DMS114 treated with DMSO at 0.1 percent for 48 hours (cell line): ENCODE results near the gene DOCK9.
"Not testable (repeated sequence)": the region's sequence is repeated elsewhere in the genome, so short reads cannot be mapped to it uniquely, and the experiment has no call there.

Experiments
- DNase-seq: peaks from one replicate; lab custom pipeline; 2025; ENCODE audit not compliant: unreplicated experiment; lab: John Stamatoyannopoulos, UW

The DOCK9 gene

DNA sequence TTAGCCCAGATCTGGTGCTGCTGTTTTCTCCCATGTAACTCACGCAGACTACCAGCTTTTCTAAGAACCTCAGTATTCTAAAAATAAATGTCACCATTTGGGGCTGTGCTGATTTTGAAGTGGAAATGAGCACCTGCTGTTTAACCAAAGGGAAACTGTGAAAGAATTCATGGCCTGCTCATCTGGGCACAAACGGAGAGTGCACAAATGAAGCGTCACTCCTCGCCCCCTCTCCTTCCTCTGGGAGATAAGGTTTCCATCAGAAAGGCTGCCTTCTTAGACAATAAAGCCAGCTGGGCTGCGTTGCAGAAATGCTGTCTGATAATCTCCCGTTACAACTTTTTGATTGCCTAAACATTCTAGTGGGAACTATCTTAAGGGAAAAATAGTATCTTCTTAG, 151.7 kb downstream of the DOCK9 start:
- DNase-seq, result no peak

GRCh38 chr13:98825659-98826058, 152.2 kb downstream of the DOCK9 start:
- DNase-seq, result no peak

GRCh38 chr13:98824376-98825160, 153.3 kb downstream of the DOCK9 start:
- no peak for DNase-seq

- no peak for DNase-seq
Measured at GRCh38 chr13:98823442-98823841, 154.4 kb downstream of the DOCK9 start.

DNA sequence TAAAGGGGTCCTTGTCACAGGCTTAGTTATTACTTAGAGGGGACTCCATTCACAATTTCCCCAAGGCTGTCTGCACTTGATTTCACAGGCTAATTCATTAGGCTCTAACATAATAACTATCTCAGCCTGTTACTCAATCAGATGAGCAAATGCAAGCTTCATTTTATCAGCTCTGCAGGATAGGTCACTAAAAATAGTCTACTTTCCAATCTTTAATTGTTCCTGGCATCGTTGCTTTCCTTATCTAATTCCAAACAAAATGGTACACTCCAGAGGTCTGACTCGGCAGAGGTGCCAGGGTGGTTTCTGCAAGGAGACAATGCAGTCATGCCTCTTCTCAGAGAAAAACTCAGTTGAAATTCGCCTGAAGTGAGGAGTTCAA, 155.6 kb downstream of the DOCK9 start:
- DNase-seq, result no peak

DNA sequence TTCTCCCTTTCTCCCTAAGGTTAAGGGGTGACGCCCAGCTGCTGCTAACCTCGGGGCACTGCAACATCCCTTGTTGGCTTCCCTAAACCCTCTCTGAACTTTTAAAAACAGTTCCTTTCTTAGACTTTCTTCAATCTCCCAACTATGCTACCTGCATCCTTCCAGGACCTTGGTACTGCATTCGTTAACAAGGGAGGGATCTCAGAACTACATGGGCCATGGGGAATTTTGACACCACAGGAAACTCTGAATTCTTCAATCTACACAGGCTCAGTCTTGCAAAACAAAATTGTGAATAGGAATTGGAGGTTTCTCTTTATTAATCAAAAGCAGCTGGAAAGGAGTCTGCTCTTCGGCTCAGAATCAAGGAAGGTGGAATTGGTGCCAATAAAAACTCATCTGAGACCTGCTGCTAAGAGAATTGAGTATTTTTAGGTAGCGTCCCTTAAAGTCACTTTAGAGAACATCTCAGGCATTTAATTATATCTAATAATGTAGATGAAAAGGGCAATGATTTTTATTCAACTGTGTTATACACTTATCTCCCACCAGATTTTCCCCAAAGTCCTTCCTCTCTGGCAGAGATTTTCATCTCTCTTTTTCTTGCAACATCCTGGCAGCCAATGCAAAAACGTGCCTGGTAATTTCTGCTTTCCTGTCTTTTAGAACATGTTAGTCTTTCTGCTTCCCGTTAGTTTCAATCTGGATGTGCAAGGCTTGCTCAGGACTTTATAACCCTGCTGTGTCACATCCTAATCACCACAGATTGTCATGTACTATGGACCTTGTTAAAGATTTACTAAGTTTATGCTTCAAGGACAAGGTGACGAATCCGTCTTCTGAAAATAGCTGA, 156.3 kb downstream of the DOCK9 start:
- DNase-seq, result no peak

- no peak for DNase-seq
Measured at GRCh38 chr13:98820744-98821371, 157.0 kb downstream of the DOCK9 start.

- no peak for DNase-seq
Measured at GRCh38 chr13:98820300-98820699, 157.6 kb downstream of the DOCK9 start.

DNA sequence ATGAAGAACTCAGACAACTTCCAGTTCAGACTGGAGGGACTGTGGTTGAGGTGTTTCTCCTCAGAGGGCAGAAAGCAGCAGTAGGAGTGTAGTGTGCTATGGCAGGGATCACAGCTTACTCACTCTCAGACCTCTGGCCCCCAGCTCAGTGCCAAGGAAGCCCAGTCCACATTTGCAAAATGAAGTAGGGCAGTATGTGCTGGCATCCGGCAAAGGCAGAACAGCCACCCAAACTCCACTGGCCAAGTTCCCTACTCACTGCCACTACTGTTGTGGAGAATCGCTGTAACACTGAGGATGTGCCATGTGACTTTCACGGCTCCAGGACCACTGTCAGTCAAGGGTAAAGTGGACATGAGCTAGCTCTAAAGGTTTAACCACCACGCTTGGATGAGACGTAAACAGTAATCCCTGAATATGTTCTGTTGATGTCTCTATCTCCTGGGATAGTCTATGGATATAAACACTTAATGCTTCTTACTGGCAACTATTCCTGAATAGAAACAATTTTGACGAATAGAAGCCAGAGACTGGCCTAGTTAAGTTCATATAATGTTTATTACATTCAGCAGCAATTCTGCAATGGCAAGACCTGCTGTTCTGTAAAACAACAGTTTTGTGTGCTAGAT, 158.4 kb downstream of the DOCK9 start:
- DNase-seq, result no peak

DNA sequence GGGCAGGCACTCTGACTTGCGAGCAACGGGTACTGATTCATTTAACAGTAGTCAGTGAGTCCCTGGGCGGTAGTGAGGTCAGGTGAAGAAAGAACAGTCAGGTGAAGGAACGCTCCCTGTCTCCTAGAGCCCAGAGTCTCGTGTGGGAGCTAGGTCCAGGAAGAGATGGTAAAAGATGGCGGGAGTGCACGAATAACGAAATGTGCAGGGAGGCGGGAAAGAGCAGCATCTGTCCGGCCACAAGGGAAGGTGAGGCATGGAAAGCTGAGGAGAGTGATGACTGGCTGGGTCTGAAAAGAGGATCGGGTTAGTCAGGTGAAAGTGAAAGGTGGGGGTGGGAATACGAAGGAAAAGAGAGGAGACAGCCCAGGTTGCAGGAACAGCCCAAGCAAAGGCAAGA, 161.5 kb downstream of the DOCK9 start:
- no peak for DNase-seq

- DNase-seq, result no peak
Measured at GRCh38 chr13:98813993-98814392, 163.9 kb downstream of the DOCK9 start.

DNA sequence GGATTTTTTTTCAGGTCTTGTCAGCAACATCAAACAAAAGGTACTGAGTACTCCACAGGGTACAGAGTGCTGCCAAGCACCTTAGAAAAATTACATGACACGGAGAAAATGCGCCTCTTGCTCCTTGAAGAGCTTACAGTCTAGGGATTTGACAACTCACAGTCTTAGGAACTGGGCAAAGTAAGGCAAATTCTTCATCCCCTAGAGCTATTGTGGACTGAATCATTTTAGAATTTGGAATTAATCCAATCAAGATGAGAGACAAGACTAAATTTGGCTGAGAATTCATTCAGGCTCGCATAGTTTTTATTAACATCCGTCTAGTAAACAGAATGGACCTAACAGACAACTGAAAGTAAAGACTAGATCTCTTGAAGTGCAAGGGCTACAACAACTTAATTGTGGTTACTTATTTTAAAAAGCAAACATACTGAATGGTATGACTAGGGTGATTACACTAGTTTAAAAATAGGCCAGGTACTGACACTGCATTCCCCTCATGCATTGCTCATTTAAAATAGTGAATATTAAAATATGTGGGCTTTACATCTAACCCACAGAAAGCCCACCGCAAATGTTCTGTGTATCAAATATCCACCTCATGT, 165.6 kb downstream of the DOCK9 start:
- DNase-seq, result not testable (repeated sequence)

GRCh38 chr13:98810746-98811145, 167.1 kb downstream of the DOCK9 start:
- DNase-seq, result no peak

DNA sequence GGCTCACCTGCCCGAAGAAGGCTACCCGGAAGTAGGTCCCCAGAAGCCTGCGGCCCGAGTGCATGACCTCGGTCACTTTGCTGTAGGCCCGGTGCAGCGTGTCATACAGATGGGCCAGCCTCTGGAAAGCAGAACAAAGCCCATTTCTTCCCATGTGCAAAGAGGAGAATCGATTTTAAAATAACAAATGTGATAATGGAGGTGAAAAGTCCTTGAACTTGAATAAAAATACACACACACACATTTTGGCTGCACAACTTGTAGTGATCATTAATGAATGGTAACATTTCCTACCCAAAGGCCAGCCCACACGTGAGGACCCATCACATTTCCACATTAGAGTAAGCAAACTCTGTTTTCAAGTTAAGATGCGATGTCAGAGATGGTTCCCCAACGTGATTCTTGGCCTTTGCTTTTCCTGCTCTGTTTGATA, 168.5 kb downstream of the DOCK9 start:
- DNase-seq, result no peak

DNA sequence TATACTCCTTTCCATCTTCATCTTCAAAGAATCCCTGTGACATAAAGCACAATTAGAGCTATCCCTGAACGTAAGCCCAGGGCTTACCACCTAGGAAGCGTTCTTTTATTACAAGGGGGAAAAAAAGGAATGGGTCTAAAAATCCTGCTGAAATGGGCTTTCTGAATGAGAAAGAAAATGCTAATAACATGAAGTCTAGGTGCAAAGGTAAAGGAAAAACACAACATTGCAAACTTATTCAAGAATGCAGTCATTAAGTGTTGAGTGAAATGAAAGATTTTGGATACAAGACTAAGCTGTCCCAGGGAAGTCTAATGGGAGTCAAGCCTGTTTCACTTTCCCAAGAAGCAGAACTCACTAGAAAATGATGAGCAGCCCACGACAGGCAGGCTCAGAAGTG, 170.1 kb downstream of the DOCK9 start:
- no peak for DNase-seq

- no peak for DNase-seq
Measured at GRCh38 chr13:98804336-98804855, 173.5 kb downstream of the DOCK9 start.

DNA sequence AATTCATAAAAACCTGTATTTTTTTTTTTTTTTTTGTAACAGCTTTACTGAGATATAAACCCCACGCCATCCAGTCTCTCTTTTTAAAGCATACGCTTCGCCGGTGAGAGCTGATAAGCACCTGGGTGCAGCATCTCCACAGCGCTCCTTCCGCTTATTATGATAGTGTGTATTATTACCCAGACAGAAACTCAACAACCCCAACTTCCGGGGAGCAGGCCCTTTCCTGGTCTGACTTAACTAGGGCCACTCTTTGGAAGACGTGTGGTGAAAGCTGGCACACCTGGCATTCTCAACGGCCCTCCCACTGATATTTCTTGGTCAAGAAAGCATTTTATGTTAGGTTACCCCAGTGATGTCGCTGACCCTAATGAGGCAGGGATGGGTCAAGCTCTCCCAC, 173.9 kb downstream of the DOCK9 start:
- DNase-seq, result no peak

GRCh38 chr13:98803111-98803561, 174.7 kb downstream of the DOCK9 start:
- no peak for DNase-seq

DNA sequence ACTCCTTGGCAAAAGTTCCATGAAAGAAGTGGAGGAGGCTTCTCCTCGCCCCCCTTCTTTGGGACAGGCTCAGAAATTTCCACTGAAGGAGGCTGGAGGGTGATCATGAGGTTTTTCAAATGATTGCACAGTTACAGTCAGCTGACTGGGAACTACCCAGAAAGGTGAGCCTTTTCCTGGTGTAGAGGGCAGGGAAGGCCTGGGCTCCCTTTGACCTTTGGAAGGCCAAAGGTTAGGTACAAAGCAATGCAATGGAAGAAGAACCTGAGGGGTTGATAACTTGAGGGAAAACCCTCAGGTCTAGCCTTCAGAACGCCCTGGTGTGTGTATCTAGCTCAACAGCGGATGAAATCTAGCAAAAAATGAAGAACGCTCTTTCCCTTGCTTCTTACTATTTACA, 175.3 kb downstream of the DOCK9 start:
- no peak for DNase-seq

DNA sequence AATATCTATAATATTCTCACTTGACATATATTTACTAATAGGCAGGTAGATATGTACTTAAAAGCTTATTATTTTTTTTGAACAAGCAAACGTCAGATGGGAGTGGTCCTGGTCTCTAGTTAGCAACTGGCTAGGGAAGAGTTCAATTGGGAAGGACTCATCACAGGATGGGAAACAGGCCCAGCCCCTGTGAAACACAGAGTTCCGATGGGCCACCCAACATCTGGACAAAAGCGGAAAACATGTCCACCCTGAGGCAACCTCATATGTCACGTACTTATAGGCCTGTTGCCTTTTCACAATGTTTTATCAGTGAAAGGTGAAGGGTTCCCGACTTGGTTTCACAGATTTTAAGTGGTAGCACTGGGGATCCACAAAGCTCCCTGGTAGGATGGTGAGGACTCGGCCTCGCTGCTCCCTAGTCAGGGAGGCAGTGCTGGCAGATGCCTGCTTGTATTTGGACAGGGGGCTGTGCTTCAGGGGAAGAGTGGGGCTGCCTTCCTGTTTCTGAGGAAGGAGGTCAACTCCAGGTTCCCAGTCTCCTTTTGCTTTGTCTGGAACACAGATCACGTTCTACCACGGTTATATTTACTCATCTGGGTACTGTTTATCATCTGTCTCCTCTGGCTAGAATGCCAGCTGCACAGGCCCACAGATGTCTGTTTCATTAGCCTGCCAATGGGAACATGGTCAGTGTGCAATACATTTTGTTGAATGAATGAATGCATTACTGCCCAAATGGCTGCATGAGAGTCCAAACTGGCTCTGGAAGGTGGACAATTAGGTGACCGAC, 176.0 kb downstream of the DOCK9 start:
- no peak for DNase-seq
